Sciatic nerve (tissue), 2 donors: ENCODE measurements around the gene RIC8B. TPM values are rescaled to one million over a fixed set of nuclear protein-coding genes. Genes with fewer than 3 reads are reported as not detected.
"Not testable (repeated sequence)": the region's sequence is repeated elsewhere in the genome, so short reads cannot be mapped to it uniquely, and the experiment has no call there.

Experiments used
- ATAC-seq: fragments of 200-7000 bp; cut with Tn5 transposase; one replicate; pipeline ENCODE4 v1.9.1; 2020; ENCODE audit warnings: mild to moderate bottlenecking, moderate library complexity
- DNase-seq: peaks from one replicate; pipeline ENCODE4 v3.0.0-alpha.2; 2020; ENCODE audit warnings: low spot score
- intact Hi-C: fragments of 100-400 bp; cut with DNase I; formaldehyde crosslinking; loops from one replicate; pipeline ENCODE4 v1.14.2; 2022
- total RNA-seq: library from RNA; stranded (reverse); fragmentation: NEBNext Ultra II Directional; extraction: Animal tissue kit (Norgen Biotek cat#: 25700); gene quantifications from one replicate; pipeline ENCODE4 v1.2.1, GENCODE V29; 2021
- donor health status: DM: no; HTN: no; CAD: no.
- donor health status: DM: no; HTN: no; CAD: no.

RIC8B gene
- total RNA-seq = 28.8 TPM

GRCh38 chr12:106774005-106774807 lies at the start of gene RIC8B:
Gene RIC8B (plus strand): TSS chr12:106774682. CDS start chr12:106774746, 64 bp downstream.
- DNase-seq (peak; percentile 98), ATAC-seq (peak; percentile 97)
- intact Hi-C loops = no loop called here

GRCh38 chr12:106724934-106725333 lies 49.5 kb upstream of the RIC8B start:
- DNase-seq (no peak), ATAC-seq (no peak)
- intact Hi-C loops = no loop called here

- intact Hi-C loops = not testable (repeated sequence)
Observed at GRCh38 chr12:106726603-106727202, 47.8 kb upstream of the RIC8B start.

GRCh38 chr12:106729611-106730010 lies 44.9 kb upstream of the RIC8B start:
- intact Hi-C loops = no loop called here
- ATAC-seq = no peak

More at GRCh38 chr12:106726603-106727202, 47.8 kb upstream of the RIC8B start:
- not testable (repeated sequence) for ATAC-seq, DNase-seq

GRCh38 chr12:106732890-106733289 lies 41.6 kb upstream of the RIC8B start:
- intact Hi-C loops = no loop called here
- no peak for DNase-seq
- no peak for ATAC-seq

More at GRCh38 chr12:106729611-106730010, 44.9 kb upstream of the RIC8B start:
- DNase-seq = no peak

- ATAC-seq (peak; percentile 66), DNase-seq (no peak)
- intact Hi-C loops = no loop called here
Observed at GRCh38 chr12:106733660-106734059, 40.8 kb upstream of the RIC8B start.

- DNase-seq = no peak
- ATAC-seq = no peak
- intact Hi-C loops = no loop called here
Observed at GRCh38 chr12:106736051-106736957, 38.2 kb upstream of the RIC8B start.

GRCh38 chr12:106739318-106739717 lies 35.2 kb upstream of the RIC8B start:
- intact Hi-C loops = no loop called here
- ATAC-seq (no peak), DNase-seq (no peak)

- ATAC-seq (peak; percentile 64), DNase-seq (no peak)
- intact Hi-C loops = no loop called here
Observed at GRCh38 chr12:106739815-106740530, 34.5 kb upstream of the RIC8B start.

GRCh38 chr12:106740818-106741217 lies 33.7 kb upstream of the RIC8B start:
- ATAC-seq (peak; percentile 49), DNase-seq (no peak)
- intact Hi-C loops = no loop called here

GRCh38 chr12:106741247-106741646 lies 33.2 kb upstream of the RIC8B start:
- DNase-seq (no peak), ATAC-seq (no peak)
- intact Hi-C loops = no loop called here

GRCh38 chr12:106743270-106743988 lies 31.1 kb upstream of the RIC8B start:
- no peak for DNase-seq
- ATAC-seq = no peak
- intact Hi-C loops = no loop called here

- intact Hi-C loops = no loop called here
- DNase-seq (no peak), ATAC-seq (no peak)
Observed at GRCh38 chr12:106744600-106744999, 29.9 kb upstream of the RIC8B start.

GRCh38 chr12:106745181-106745745 lies 29.2 kb upstream of the RIC8B start:
- no peak for DNase-seq
- ATAC-seq = no peak
- intact Hi-C loops = no loop called here

GRCh38 chr12:106747973-106748436 lies 26.5 kb upstream of the RIC8B start:
- intact Hi-C loops = no loop called here
- no peak for DNase-seq
- no peak for ATAC-seq

- ATAC-seq (no peak), DNase-seq (no peak)
- intact Hi-C loops = no loop called here
Observed at GRCh38 chr12:106750524-106750923, 24.0 kb upstream of the RIC8B start.

- ATAC-seq = no peak
- DNase-seq = no peak
- intact Hi-C loops = no loop called here
Observed at GRCh38 chr12:106753526-106753925, 21.0 kb upstream of the RIC8B start.

GRCh38 chr12:106754331-106754730 lies 20.2 kb upstream of the RIC8B start:
- intact Hi-C loops = no loop called here
- DNase-seq = no peak
- ATAC-seq = no peak
